ENCODE data around the gene PUSL1. TPM values are rescaled to one million over a fixed set of nuclear protein-coding genes. Genes with fewer than 3 reads are reported as not detected.

The PUSL1 gene
- total and polyA plus RNA-seq, 2 donors (not counting 1 experiment from before 2014, with no cell fraction given) = 15.7 to 25.8 TPM

- intact Hi-C loops (cut with micrococcal nuclease) = no loop called here
- no peak overlapping the region for H3K27ac ChIP-seq (ENCODE audit: low read length in 2 of 2)
- no peak overlapping the region for H3K9ac ChIP-seq (ENCODE audit: low read length)
- no peak overlapping the region for H3K4me3 ChIP-seq (ENCODE audit: control extremely low read depth in 1 of 5, extremely low read depth in 1 of 5, insufficient read depth in 1 of 5, low read depth in 2 of 5, low read length in 4 of 5)
- no peak for ATAC-seq (ENCODE audit: low read depth)
- H3K79me2 ChIP-seq (ENCODE audit: control insufficient read depth, insufficient read depth, low read length) = peaks cover 25% of the 10 kb centered on the region
- H3K9me3 ChIP-seq (ENCODE audit: control extremely low read depth in 1 of 3, control insufficient read depth in 2 of 3, insufficient read depth in 1 of 3, low read length in 2 of 3) = peaks cover 0 to 7% (median 0%) of the 10 kb centered on the region in 3 donors
- no peak for TF ChIP-seq CTCF (IDR thresholded peaks at IDR 0.05)
- no peak for TF ChIP-seq EZH2 (IDR thresholded peaks at IDR 0.05; ENCODE audit: borderline replicate concordance, insufficient read depth, low read depth, low read length, poor library complexity, severe bottlenecking)
- WGBS (ENCODE audit: insufficient coverage) = 87% methylated on average over 12 of the region's 18 CpGs
- H3K4me1 Mint-ChIP-seq = peaks cover 9% of the 10 kb centered on the region
- peaks cover 0 to 5% of the 10 kb centered on the region in 2 donors for H3K4me1 ChIP-seq (ENCODE audit: control insufficient read depth in 2 of 2, insufficient read depth in 2 of 2, low read length in 2 of 2)
- H3K27me3 Mint-ChIP-seq = no peaks in the 10 kb centered on the region
- ChIA-PET POLR2A (no interaction called here), CTCF (no interaction called here)
- no peaks in the 10 kb centered on the region for H3K9me3 Mint-ChIP-seq (ENCODE audit: insufficient read depth)
- no peak overlapping the region for H3K4me2 ChIP-seq (replicated peaks; ENCODE audit: low read depth, low read length, poor library complexity, severe bottlenecking)
- H2AFZ ChIP-seq (ENCODE audit: insufficient read depth, low read depth, low read length, poor library complexity, severe bottlenecking) = no peak overlapping the region
- H3K27me3 ChIP-seq (replicated peaks in 1 of 4; ENCODE audit: control extremely low read depth in 1 of 4, control insufficient read depth in 3 of 4, insufficient read depth in 4 of 4, low read length in 3 of 4) = no peaks in the 10 kb centered on the region
- H3K36me3 ChIP-seq (replicated peaks in 1 of 2; ENCODE audit: control extremely low read depth in 1 of 2, control insufficient read depth in 1 of 2, extremely low read depth in 1 of 2, insufficient read depth in 2 of 2, low read length in 1 of 2) = peaks cover 0 to 12% of the 10 kb centered on the region in 2 experiments
- no peak overlapping the region for H3K4me3 Mint-ChIP-seq
- H3K27ac Mint-ChIP-seq = no peak overlapping the region
- peaks cover 41% of the 10 kb centered on the region for H4K20me1 ChIP-seq (ENCODE audit: control insufficient read depth, insufficient read depth, low read length, poor library complexity, severe bottlenecking)
- DNase-seq = no peak
These were observed 34.3 kb downstream of the PUSL1 start for GRCh38 chr1:1342584-1343115.

GRCh38 chr1:1343811-1344421 is 35.5 kb downstream of the PUSL1 start:
- H3K27ac ChIP-seq (ENCODE audit: low read length in 2 of 2) = no peak overlapping the region
- intact Hi-C loops (cut with micrococcal nuclease) = no loop called here
- POLR2A ChIA-PET = no interaction called here

More at GRCh38 chr1:1343811-1344421, 35.5 kb downstream of the PUSL1 start:
- H3K79me2 ChIP-seq (ENCODE audit: control insufficient read depth, insufficient read depth, low read length) = peaks cover 34% of the 10 kb centered on the region
- Mint-ChIP-seq H3K9me3 (ENCODE audit: insufficient read depth) (no peaks in the 10 kb centered on the region), H3K27me3 (no peaks in the 10 kb centered on the region), H3K4me1 (peaks cover 15% of the 10 kb centered on the region), H3K27ac (no peak overlapping the region), H3K4me3 (no peak overlapping the region)
- peaks cover 41% of the 10 kb centered on the region for H4K20me1 ChIP-seq (ENCODE audit: control insufficient read depth, insufficient read depth, low read length, poor library complexity, severe bottlenecking)
- no peak overlapping the region for H2AFZ ChIP-seq (ENCODE audit: insufficient read depth, low read depth, low read length, poor library complexity, severe bottlenecking)
- no peak for ATAC-seq (ENCODE audit: low read depth)
- H3K36me3 ChIP-seq (replicated peaks in 1 of 2; ENCODE audit: control extremely low read depth in 1 of 2, control insufficient read depth in 1 of 2, extremely low read depth in 1 of 2, insufficient read depth in 2 of 2, low read length in 1 of 2) = peaks cover 0 to 5% of the 10 kb centered on the region in 2 experiments
- TF ChIP-seq EZH2 (IDR thresholded peaks at IDR 0.05; ENCODE audit: borderline replicate concordance, insufficient read depth, low read depth, low read length, poor library complexity, severe bottlenecking) = no peak
- TF ChIP-seq CTCF (IDR thresholded peaks at IDR 0.05) = no peak
- peaks cover 0 to 7% (median 0%) of the 10 kb centered on the region in 3 donors for H3K9me3 ChIP-seq (ENCODE audit: control extremely low read depth in 1 of 3, control insufficient read depth in 2 of 3, insufficient read depth in 1 of 3, low read length in 2 of 3)
- H3K4me1 ChIP-seq (ENCODE audit: control insufficient read depth in 2 of 2, insufficient read depth in 2 of 2, low read length in 2 of 2) = peaks cover 6 to 13% of the 10 kb centered on the region in 2 donors
- no peaks in the 10 kb centered on the region for H3K27me3 ChIP-seq (replicated peaks in 1 of 4; ENCODE audit: control extremely low read depth in 1 of 4, control insufficient read depth in 3 of 4, insufficient read depth in 4 of 4, low read length in 3 of 4)
- H3K4me2 ChIP-seq (replicated peaks; ENCODE audit: low read depth, low read length, poor library complexity, severe bottlenecking) = no peak overlapping the region
- no peak overlapping the region for H3K9ac ChIP-seq (ENCODE audit: low read length)
- CTCF ChIA-PET = interaction anchor here (0.6 kb wide), 1 partner anchor 338 kb away, joined by 4 read pairs; no protein-coding TSS in a partner anchor
- 93% methylated on average over 24 of the region's 24 CpGs for WGBS (ENCODE audit: insufficient coverage)
- DNase-seq = no peak
- H3K4me3 ChIP-seq (ENCODE audit: control extremely low read depth in 1 of 5, extremely low read depth in 1 of 5, insufficient read depth in 1 of 5, low read depth in 2 of 5, low read length in 4 of 5) = no peak overlapping the region

Data from B cell (primary cell).